Astrocyte of the cerebellum (primary cell): Measurements from ENCODE around the gene INSR.

ENCODE experiments used
- DNase-seq: peaks from one replicate; pipeline ENCODE4 v3.0.0-alpha.2; 2011; ENCODE audit warnings: low read depth
- H3K4me3 ChIP-seq: 2 replicates; pipeline ENCODE4 v1.5.1; 2011; ENCODE audit warnings: mild to moderate bottlenecking, low read depth, low read length, moderate library complexity
- CTCF ChIP-seq: IDR thresholded peaks from 2 replicates; pipeline ENCODE4 v1.5.1; 2012; ENCODE audit warnings: low read length, low read depth, moderate library complexity, mild to moderate bottlenecking; ENCODE audit errors: missing control alignments
- in situ Hi-C: cut with HindIII; loops from 2 replicates; pipeline ENCODE4 v1.10.0; 2017; ENCODE audit warnings: low sequenced_read_pairs

The INSR gene

DNA sequence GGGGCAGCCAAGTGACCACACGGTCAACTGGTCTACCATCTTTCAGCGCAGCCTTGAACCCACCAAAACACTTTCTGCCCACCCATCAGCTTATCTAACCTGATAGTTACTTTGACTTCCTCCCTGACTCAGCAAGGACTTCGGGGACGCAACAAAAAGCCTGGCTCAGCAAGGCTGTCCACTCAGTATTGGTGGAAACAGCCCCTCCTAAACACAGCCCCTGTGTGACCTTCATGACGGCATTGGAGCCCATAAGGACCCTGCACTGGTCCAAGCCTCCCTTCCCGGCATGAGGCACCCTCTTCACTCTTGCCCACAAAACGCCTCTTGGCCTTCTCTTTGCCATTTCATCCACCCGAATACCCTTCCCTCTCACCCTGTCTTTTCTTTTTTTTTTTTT is 39.1 kb downstream of the INSR start:
- H3K4me3 ChIP-seq: no peak overlapping the region
- DNase-seq: no peak
- no peak for TF ChIP-seq CTCF
- in situ Hi-C loops: no loop called here

DNA sequence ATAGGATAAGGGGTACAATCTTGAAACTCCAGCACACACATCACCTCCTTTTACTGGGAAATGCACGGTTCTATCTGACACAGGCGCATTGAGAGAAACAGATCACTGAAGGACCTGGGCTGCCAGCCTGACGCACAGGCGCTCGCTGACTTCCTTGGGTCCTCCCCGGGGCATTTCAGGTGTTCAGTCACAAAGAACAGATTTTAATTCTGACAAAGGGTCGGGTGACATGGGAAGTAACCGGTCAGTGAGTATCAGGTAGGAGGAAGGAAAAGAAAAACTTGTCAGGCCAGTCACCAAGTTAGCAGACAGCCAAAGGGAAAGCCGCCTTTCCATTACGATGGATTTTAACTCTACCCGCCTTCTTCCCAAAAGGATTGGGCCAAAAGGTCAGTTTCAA is 39.6 kb downstream of the INSR start:
- TF ChIP-seq CTCF: no peak
- in situ Hi-C loops: no loop called here

GRCh38 chr19:7252364-7252763 is 41.9 kb downstream of the INSR start:
- in situ Hi-C loops: no loop called here
- no peak for DNase-seq
- H3K4me3 ChIP-seq: no peak overlapping the region
- TF ChIP-seq CTCF: no peak

More for the DNA sequence above, 39.6 kb downstream of the INSR start:
- no peak for DNase-seq
- no peak overlapping the region for H3K4me3 ChIP-seq

GRCh38 chr19:7251494-7251893 is 42.7 kb downstream of the INSR start:
- no peak for TF ChIP-seq CTCF
- DNase-seq: no peak
- no peak overlapping the region for H3K4me3 ChIP-seq
- in situ Hi-C loops: no loop called here

- in situ Hi-C loops: no loop called here
- H3K4me3 ChIP-seq: no peak overlapping the region
- no peak for DNase-seq
- no peak for TF ChIP-seq CTCF
These were observed 43.3 kb downstream of the INSR start for GRCh38 chr19:7250951-7251350.

GRCh38 chr19:7250057-7250596 is 44.1 kb downstream of the INSR start:
- DNase-seq: no peak
- in situ Hi-C loops: no loop called here
- no peak overlapping the region for H3K4me3 ChIP-seq
- TF ChIP-seq CTCF: no peak

DNA sequence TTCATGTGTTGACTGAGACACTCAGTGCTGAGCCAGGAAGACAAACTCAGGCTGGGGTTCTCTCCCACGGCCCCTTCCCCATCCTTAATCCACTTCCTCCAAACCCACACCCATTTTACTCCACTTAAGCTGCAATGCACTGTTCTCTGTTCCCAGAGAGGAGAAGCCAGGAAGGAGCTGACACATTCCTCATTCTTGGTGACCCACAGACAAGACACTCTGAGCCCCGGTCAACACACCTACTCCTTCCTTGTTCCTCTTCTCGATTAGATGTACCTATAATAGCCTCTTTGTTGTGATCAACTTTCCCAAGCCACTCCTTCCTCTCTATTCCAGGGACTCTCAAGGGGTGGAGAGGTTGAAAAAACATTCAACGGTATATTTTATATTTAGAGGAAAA is 47.1 kb downstream of the INSR start:
- in situ Hi-C loops: no loop called here
- TF ChIP-seq CTCF: no peak
- no peak for DNase-seq
- H3K4me3 ChIP-seq: no peak overlapping the region
